ENCODE results near the gene NR4A2.
"Not testable (repeated sequence)": the region's sequence is repeated elsewhere in the genome, so short reads cannot be mapped to it uniquely, and the experiment has no call there.

NR4A2 gene

GRCh38 chr2:156294945-156295580, 37.5 kb downstream of the NR4A2 start:
- DNase-seq (ENCODE audit: low spot score), result no peak
- in situ Hi-C loops (cut with MboI; ENCODE audit: low pct_unique_long_range_greater_than_20kb, low sequenced_read_pairs, unreplicated experiment), result no loop called here
- TF ChIP-seq CTCF (IDR thresholded peaks at IDR 0.05; ENCODE audit: extremely low read depth, insufficient read depth, missing control alignments), result no peak

- DNase-seq (ENCODE audit: low spot score), result not testable (repeated sequence)
Measured at GRCh38 chr2:156293382-156293781, 39.1 kb downstream of the NR4A2 start.

GRCh38 chr2:156279446-156280150, 52.9 kb downstream of the NR4A2 start:
- TF ChIP-seq CTCF (IDR thresholded peaks at IDR 0.05; ENCODE audit: extremely low read depth, insufficient read depth, missing control alignments), result no peak
- in situ Hi-C loops (cut with MboI; ENCODE audit: low pct_unique_long_range_greater_than_20kb, low sequenced_read_pairs, unreplicated experiment), result no loop called here
- DNase-seq (ENCODE audit: low spot score), result no peak

More at GRCh38 chr2:156293382-156293781, 39.1 kb downstream of the NR4A2 start:
- in situ Hi-C loops (cut with MboI; ENCODE audit: low pct_unique_long_range_greater_than_20kb, low sequenced_read_pairs, unreplicated experiment), result not testable (repeated sequence)

All from GM13977 (cell line).